ENCODE results near the gene IQSEC3. TPM values are rescaled to one million over a fixed set of nuclear protein-coding genes. Genes with fewer than 3 reads are reported as not detected.

IQSEC3 gene
- total RNA-seq, 1 experiment from 2014 or later: not detected

- Histone ChIP-seq H3K4me3 (ENCODE audit: low read depth, low read length, poor library complexity, severe bottlenecking) (no peak overlapping the region), H3K27me3 (replicated peaks; ENCODE audit: insufficient read depth, low read depth, low read length, poor library complexity) (peaks cover 28% of the 10 kb centered on the region), H3K9me3 (ENCODE audit: low read depth, low read length, poor library complexity, severe bottlenecking) (no peaks in the 10 kb centered on the region), H3K4me1 (ENCODE audit: insufficient read depth, low read length, poor library complexity, severe bottlenecking) (no peaks in the 10 kb centered on the region), H3K27ac (ENCODE audit: low read depth, low read length, poor library complexity, severe bottlenecking) (no peak overlapping the region), H3K36me3 (ENCODE audit: insufficient read depth, low read length, poor library complexity, severe bottlenecking) (no peaks in the 10 kb centered on the region)
- ChIA-PET POLR2A (ENCODE audit: low non-redundant PET) (no interaction called here), CTCF (no interaction called here)
- no peak for TF ChIP-seq EZH2 (IDR thresholded peaks at IDR 0.05; ENCODE audit: borderline replicate concordance, low read depth, low read length, poor library complexity, severe bottlenecking)
- TF ChIP-seq, protein P1, sequence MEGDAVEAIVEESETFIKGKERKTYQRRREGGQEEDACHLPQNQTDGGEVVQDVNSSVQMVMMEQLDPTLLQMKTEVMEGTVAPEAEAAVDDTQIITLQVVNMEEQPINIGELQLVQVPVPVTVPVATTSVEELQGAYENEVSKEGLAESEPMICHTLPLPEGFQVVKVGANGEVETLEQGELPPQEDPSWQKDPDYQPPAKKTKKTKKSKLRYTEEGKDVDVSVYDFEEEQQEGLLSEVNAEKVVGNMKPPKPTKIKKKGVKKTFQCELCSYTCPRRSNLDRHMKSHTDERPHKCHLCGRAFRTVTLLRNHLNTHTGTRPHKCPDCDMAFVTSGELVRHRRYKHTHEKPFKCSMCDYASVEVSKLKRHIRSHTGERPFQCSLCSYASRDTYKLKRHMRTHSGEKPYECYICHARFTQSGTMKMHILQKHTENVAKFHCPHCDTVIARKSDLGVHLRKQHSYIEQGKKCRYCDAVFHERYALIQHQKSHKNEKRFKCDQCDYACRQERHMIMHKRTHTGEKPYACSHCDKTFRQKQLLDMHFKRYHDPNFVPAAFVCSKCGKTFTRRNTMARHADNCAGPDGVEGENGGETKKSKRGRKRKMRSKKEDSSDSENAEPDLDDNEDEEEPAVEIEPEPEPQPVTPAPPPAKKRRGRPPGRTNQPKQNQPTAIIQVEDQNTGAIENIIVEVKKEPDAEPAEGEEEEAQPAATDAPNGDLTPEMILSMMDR (conservative IDR thresholded peaks at IDR 0.05; ENCODE audit: low read depth, low read length): no peak
- BruUV-seq (replicated peaks): no TSS peak
- intact Hi-C loops (cut with micrococcal nuclease; ENCODE audit: unreplicated experiment): no loop called here
- DNase-seq (ENCODE audit: low spot score): no peak
These were observed 71.8 kb downstream of the IQSEC3 start for GRCh38 chr12:138171-138897.

GRCh38 chr12:138898-139534 is 72.4 kb downstream of the IQSEC3 start:
- Histone ChIP-seq H3K27me3 (replicated peaks; ENCODE audit: insufficient read depth, low read depth, low read length, poor library complexity) (peaks cover 28% of the 10 kb centered on the region), H3K4me1 (ENCODE audit: insufficient read depth, low read length, poor library complexity, severe bottlenecking) (no peaks in the 10 kb centered on the region), H3K4me3 (ENCODE audit: low read depth, low read length, poor library complexity, severe bottlenecking) (peak overlapping the region; percentile 11), H3K36me3 (ENCODE audit: insufficient read depth, low read length, poor library complexity, severe bottlenecking) (no peaks in the 10 kb centered on the region), H3K27ac (ENCODE audit: low read depth, low read length, poor library complexity, severe bottlenecking) (no peak overlapping the region), H3K9me3 (ENCODE audit: low read depth, low read length, poor library complexity, severe bottlenecking) (no peaks in the 10 kb centered on the region)
- intact Hi-C loops (cut with micrococcal nuclease; ENCODE audit: unreplicated experiment): no loop called here
- peak; percentile 29 for DNase-seq (ENCODE audit: low spot score)
- CTCF ChIA-PET: no interaction called here
- POLR2A ChIA-PET (ENCODE audit: low non-redundant PET): no interaction called here
- TF ChIP-seq EZH2 (IDR thresholded peaks at IDR 0.05; ENCODE audit: borderline replicate concordance, low read depth, low read length, poor library complexity, severe bottlenecking): peak; percentile 62
- TF ChIP-seq, protein P1 (conservative IDR thresholded peaks at IDR 0.05; ENCODE audit: low read depth, low read length): no peak
- no TSS peak for BruUV-seq (replicated peaks)

GRCh38 chr12:139585-139984 is 73.0 kb downstream of the IQSEC3 start:
- Histone ChIP-seq H3K27me3 (replicated peaks; ENCODE audit: insufficient read depth, low read depth, low read length, poor library complexity) (peaks cover 28% of the 10 kb centered on the region), H3K9me3 (ENCODE audit: low read depth, low read length, poor library complexity, severe bottlenecking) (no peaks in the 10 kb centered on the region), H3K36me3 (ENCODE audit: insufficient read depth, low read length, poor library complexity, severe bottlenecking) (no peaks in the 10 kb centered on the region), H3K27ac (ENCODE audit: low read depth, low read length, poor library complexity, severe bottlenecking) (no peak overlapping the region), H3K4me3 (ENCODE audit: low read depth, low read length, poor library complexity, severe bottlenecking) (no peak overlapping the region), H3K4me1 (ENCODE audit: insufficient read depth, low read length, poor library complexity, severe bottlenecking) (no peaks in the 10 kb centered on the region)
- POLR2A ChIA-PET (ENCODE audit: low non-redundant PET): no interaction called here
- intact Hi-C loops (cut with micrococcal nuclease; ENCODE audit: unreplicated experiment): no loop called here
- CTCF ChIA-PET: no interaction called here
- no TSS peak for BruUV-seq (replicated peaks)
- DNase-seq (ENCODE audit: low spot score): no peak
- TF ChIP-seq EZH2 (IDR thresholded peaks at IDR 0.05; ENCODE audit: borderline replicate concordance, low read depth, low read length, poor library complexity, severe bottlenecking): peak; percentile 29
- TF ChIP-seq, protein P1 (conservative IDR thresholded peaks at IDR 0.05; ENCODE audit: low read depth, low read length): no peak

Data from A673 (cell line).